Brain pericyte (primary cell): ENCODE measurements around the gene VWA8.
A peak's percentile ranks its signal among the peaks of the same experiment; 100 is the strongest.
"Not testable (repeated sequence)": the region's sequence is repeated elsewhere in the genome, so short reads cannot be mapped to it uniquely, and the experiment has no call there.

Source experiments
- DNase-seq: peaks from one replicate; pipeline ENCODE4 v3.0.0-alpha.2; 2012; ENCODE audit warnings: low read depth, low spot score

VWA8 gene

GRCh38 chr13:41922894-41923293 is 38.0 kb downstream of the VWA8 start:
- DNase-seq, result not testable (repeated sequence)

GRCh38 chr13:41919741-41920487 is 41.0 kb downstream of the VWA8 start:
- no peak for DNase-seq

GRCh38 chr13:41919031-41919740 is 41.7 kb downstream of the VWA8 start:
- no peak for DNase-seq

GRCh38 chr13:41917641-41918040 is 43.3 kb downstream of the VWA8 start:
- no peak for DNase-seq

GRCh38 chr13:41916173-41916954 is 44.5 kb downstream of the VWA8 start:
- peak; percentile 73 for DNase-seq

GRCh38 chr13:41915081-41915480 is 45.8 kb downstream of the VWA8 start:
- no peak for DNase-seq

GRCh38 chr13:41914552-41914951 is 46.4 kb downstream of the VWA8 start:
- no peak for DNase-seq

GRCh38 chr13:41909506-41909905 is 51.4 kb downstream of the VWA8 start:
- DNase-seq, result no peak

- no peak for DNase-seq
Observed at GRCh38 chr13:41905600-41906254, 55.2 kb downstream of the VWA8 start.

GRCh38 chr13:41900918-41901317 is 60.0 kb downstream of the VWA8 start:
- no peak for DNase-seq

- not testable (repeated sequence) for DNase-seq
Observed at GRCh38 chr13:41898411-41898810, 62.5 kb downstream of the VWA8 start.

- DNase-seq, result no peak
Observed at GRCh38 chr13:41897126-41897525, 63.8 kb downstream of the VWA8 start.

- no peak for DNase-seq
Observed at GRCh38 chr13:41895478-41895877, 65.4 kb downstream of the VWA8 start.

- DNase-seq, result no peak
Observed at GRCh38 chr13:41891119-41891518, 69.8 kb downstream of the VWA8 start.

GRCh38 chr13:41883147-41883546 is 77.8 kb downstream of the VWA8 start:
- DNase-seq, result no peak

GRCh38 chr13:41881890-41882289 is 79.0 kb downstream of the VWA8 start:
- not testable (repeated sequence) for DNase-seq

- no peak for DNase-seq
Observed at GRCh38 chr13:41880966-41881365, 79.9 kb downstream of the VWA8 start.

- no peak for DNase-seq
Observed at GRCh38 chr13:41864658-41865057, 96.3 kb downstream of the VWA8 start.

- DNase-seq, result not testable (repeated sequence)
Observed at GRCh38 chr13:41862659-41863058, 98.2 kb downstream of the VWA8 start.

- no peak for DNase-seq
Observed at GRCh38 chr13:41859565-41859964, 101.3 kb downstream of the VWA8 start.

- DNase-seq, result no peak
Observed at GRCh38 chr13:41858780-41859179, 102.1 kb downstream of the VWA8 start.

GRCh38 chr13:41854758-41855157 is 106.2 kb downstream of the VWA8 start:
- DNase-seq, result no peak
